Liver (tissue), 3 donors: Measurements from ENCODE around the gene CST3.

ENCODE experiments used
- CTCF ChIP-seq: fragments of 150-350 bp; IDR thresholded peaks from 2 replicates; pipeline ENCODE4 v1.5.1; 2017; ENCODE audit warnings: improper control_type of control experiment, low read depth, low read length; ENCODE audit not compliant: missing input control
- GABPA ChIP-seq, 2 donors: IDR thresholded peaks in 1 of 2; conservative IDR thresholded peaks in 1 of 2; 2 replicates each; pipeline ENCODE4 v1.6.1; 2016; ENCODE audit warnings: antibody characterized with exemption in 2 of 2, mild to moderate bottlenecking in 1 of 2, moderate library complexity in 1 of 2
- RAD21 ChIP-seq, 2 donors: IDR thresholded peaks; 2 replicates each; pipeline ENCODE4 v1.6.1; 2016; ENCODE audit warnings: antibody characterized with exemption in 2 of 2, mild to moderate bottlenecking in 2 of 2
- SP1 ChIP-seq: IDR thresholded peaks from 2 replicates; pipeline ENCODE4 v1.6.1; 2018; ENCODE audit warnings: antibody characterized with exemption, mild to moderate bottlenecking
- donor health status: healthy.
- donor health status: healthy.

- TF ChIP-seq CTCF (no peak), SP1 (no peak), RAD21 (IDR thresholded peaks at IDR 0.05) (no peak), GABPA (IDR thresholded peaks at IDR 0.05 in 1 of 2, conservative IDR thresholded peaks at IDR 0.05 in 1 of 2) (no peak)
These were observed 9.2 kb downstream of the CST3 start for GRCh38 chr20:23628402-23629016.
